ENCODE data around the gene DNAH17. TPM values are rescaled to one million over a fixed set of nuclear protein-coding genes. Genes with fewer than 3 reads are reported as not detected.

The DNAH17 gene
- total and polyA plus RNA-seq, 2 of the 13 experiments (the other 11 are each of a cell fraction or from before 2014, with no cell fraction given), result 0.86 to 1.6 TPM

DNA sequence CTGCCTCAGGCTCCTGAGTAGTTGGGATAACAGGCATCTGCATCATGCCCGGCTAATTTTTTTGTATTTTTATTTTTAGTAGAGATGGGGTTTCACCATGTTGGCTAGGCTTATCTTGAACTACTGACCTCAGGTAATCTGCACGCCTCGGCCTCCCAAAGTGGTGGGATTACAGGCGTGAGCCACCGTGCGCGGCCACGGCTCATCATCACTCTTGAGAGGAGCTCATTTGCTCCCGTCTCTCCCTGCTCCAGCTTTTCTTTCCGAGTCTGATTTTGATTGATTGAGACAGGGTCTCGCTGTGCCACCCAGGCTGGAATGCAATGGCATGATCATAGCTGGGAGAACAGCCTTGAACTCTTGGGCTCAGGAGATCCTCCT, 186.2 kb downstream of the DNAH17 start:
- intact Hi-C loops (cut with micrococcal nuclease; ENCODE audit: unreplicated experiment), result no loop called here
- no peak for FAIRE-seq
- Histone ChIP-seq H3K4me2 (ENCODE audit: low read depth, low read length) (no peak overlapping the region), H3K4me3 (replicated peaks in 1 of 3; ENCODE audit: insufficient read depth in 1 of 3, low read depth in 2 of 3, low read length in 3 of 3) (no peak overlapping the region), H3K4me1 (ENCODE audit: insufficient read depth, low read length) (peaks cover 6% of the 10 kb centered on the region), H3K36me3 (replicated peaks in 1 of 2; ENCODE audit: control insufficient read depth in 1 of 2, insufficient read depth in 2 of 2, low read length in 2 of 2) (peaks cover 13 to 35% of the 10 kb centered on the region in 2 experiments), H3K9ac (ENCODE audit: insufficient read depth, low read depth, low read length) (no peak overlapping the region), H4K20me1 (ENCODE audit: insufficient read depth, low read length) (peaks cover 7% of the 10 kb centered on the region; the same call in 1 of the 2 replicates), H3K9me3 (ENCODE audit: low read length) (no peaks in the 10 kb centered on the region), H2AFZ (ENCODE audit: low read length) (no peak overlapping the region), H3K79me2 (ENCODE audit: insufficient read depth, low read length) (peaks cover 56% of the 10 kb centered on the region), H3K27me3 (ENCODE audit: control insufficient read depth in 1 of 2, insufficient read depth in 2 of 2, low read length in 2 of 2) (no peaks in the 10 kb centered on the region), H3K27ac (ENCODE audit: extremely low read length, insufficient read depth, low read length) (no peak overlapping the region)
- BruUV-seq (replicated peaks), result no TSS peak
- ChIA-PET POLR2A (no interaction called here), CTCF (ENCODE audit: low intra/inter-chr PET ratio, low total read pairs) (no interaction called here)
- 95% methylated on average over 11 of the region's 11 CpGs for WGBS (ENCODE audit: low lambda C conversion rate)
- DNase-seq (ENCODE audit: low spot score), result no peak
- in situ Hi-C loops (cut with HindIII; ENCODE audit: extremely low pct_ligation_motif_present, low pct_unique_long_range_greater_than_20kb), result no loop called here
- ATAC-seq, result no peak
- TF ChIP-seq HOXA7 (CRISPR knock-in tag; IDR thresholded peaks at IDR 0.05) (no peak), GZF1 (CRISPR knock-in tag; IDR thresholded peaks at IDR 0.05) (no peak), ZNF17 (CRISPR knock-in tag; IDR thresholded peaks at IDR 0.05) (no peak), ZNF318 (CRISPR knock-in tag; IDR thresholded peaks at IDR 0.05) (no peak), STAT5B (CRISPR knock-in tag; IDR thresholded peaks at IDR 0.05) (no peak), RXRA (CRISPR knock-in tag; IDR thresholded peaks at IDR 0.05) (no peak), NAIF1 (CRISPR knock-in tag; IDR thresholded peaks at IDR 0.05; ENCODE audit: borderline replicate concordance) (no peak), CEBPG (CRISPR knock-in tag; IDR thresholded peaks at IDR 0.05) (no peak), ZNF343 (CRISPR knock-in tag; IDR thresholded peaks at IDR 0.05) (no peak), PRPF4 (IDR thresholded peaks at IDR 0.05; ENCODE audit: low read depth, low read length, poor library complexity, severe bottlenecking) (no peak), ZNF556 (CRISPR knock-in tag; IDR thresholded peaks at IDR 0.05; ENCODE audit: borderline replicate concordance) (no peak), ZNF367 (CRISPR knock-in tag; IDR thresholded peaks at IDR 0.05; ENCODE audit: borderline replicate concordance) (no peak), RBFOX2 (IDR thresholded peaks at IDR 0.05; ENCODE audit: low read depth, low read length) (no peak), MBNL3 (CRISPR knock-in tag; conservative IDR thresholded peaks at IDR 0.05) (no peak)
- TF ChIP-seq, protein P1, sequence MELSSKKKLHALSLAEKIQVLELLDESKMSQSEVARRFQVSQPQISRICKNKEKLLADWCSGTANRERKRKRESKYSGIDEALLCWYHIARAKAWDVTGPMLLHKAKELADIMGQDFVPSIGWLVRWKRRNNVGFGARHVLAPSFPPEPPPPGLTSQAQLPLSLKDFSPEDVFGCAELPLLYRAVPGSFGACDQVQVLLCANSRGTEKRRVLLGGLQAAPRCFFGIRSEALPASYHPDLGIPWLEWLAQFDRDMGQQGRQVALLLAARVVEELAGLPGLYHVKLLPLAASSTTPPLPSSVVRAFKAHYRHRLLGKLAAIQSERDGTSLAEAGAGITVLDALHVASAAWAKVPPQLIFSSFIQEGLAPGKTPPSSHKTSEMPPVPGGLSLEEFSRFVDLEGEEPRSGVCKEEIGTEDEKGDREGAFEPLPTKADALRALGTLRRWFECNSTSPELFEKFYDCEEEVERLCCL (CRISPR knock-in tag; IDR thresholded peaks at IDR 0.05; ENCODE audit: borderline replicate concordance), result no peak

Data from HepG2 (cell line).